HG03095 (cell line): ENCODE results near the gene PRR5.
A peak's percentile ranks its signal among the peaks of the same experiment; 100 is the strongest.

Experiments
- ATAC-seq: cut with Tn5 transposase; IDR thresholded peaks from one replicate; pipeline ENCODE4 v1.9.1; 2021; ENCODE audit warnings: moderate library complexity; ENCODE audit not compliant: unreplicated experiment

PRR5 gene

DNA sequence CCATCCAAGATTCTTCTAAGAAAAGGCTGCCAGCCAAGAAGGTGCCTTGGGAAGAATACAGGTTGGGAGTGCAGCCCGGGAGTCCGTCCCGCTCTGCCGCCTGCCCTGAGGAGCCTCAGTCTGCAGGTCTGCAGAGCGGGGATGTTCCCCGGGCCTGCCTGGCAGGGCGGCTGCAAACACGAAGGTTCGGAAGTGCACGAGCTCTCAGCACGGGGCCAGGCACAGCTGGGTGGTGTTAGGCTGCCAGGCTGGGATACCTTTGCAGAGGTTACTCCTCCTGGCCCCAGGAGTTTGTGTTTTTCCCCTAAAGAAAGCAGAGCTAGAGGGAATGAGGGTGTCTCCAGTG lies 9.4 kb upstream of the PRR5 start:
- ATAC-seq: no peak

DNA sequence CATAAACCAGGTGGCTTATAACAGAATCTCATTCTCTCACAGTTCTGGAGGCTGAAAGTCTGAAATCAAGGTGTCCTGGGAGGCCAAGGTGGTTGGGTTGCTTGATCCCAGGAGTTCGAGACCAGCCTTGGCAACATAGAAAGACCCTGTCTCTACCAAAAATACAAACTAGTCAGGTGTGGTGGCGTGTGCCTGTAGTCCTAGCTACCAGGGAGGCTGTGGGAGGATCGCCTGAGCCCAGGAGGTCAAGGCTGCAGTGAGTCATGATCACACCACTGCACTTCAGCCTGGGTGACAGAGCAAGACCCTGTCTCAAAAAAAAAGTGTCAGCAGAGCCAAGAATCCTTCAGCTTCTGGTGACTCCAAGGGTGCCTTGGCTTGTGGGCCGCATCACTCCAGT lies 8.9 kb upstream of the PRR5 start:
- ATAC-seq: no peak

DNA sequence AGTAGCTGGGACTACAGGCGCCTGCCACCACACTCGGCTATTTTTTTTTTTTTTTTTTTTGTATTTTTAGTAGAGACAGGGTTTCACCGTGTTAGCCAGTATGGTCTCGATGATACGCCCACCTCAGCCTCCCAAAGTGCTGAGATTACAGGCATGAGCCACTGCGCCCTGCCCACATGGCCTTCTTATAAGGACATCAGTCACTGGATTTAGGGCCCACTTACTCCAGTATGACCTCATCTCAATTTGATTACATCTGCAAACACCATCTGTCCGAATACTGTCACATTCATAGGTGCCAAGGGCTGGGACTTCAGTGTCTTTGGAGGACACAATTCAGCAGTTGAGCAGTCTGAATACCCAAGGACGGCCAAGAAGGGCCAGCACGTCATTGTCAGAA lies 8.2 kb upstream of the PRR5 start:
- no peak for ATAC-seq

DNA sequence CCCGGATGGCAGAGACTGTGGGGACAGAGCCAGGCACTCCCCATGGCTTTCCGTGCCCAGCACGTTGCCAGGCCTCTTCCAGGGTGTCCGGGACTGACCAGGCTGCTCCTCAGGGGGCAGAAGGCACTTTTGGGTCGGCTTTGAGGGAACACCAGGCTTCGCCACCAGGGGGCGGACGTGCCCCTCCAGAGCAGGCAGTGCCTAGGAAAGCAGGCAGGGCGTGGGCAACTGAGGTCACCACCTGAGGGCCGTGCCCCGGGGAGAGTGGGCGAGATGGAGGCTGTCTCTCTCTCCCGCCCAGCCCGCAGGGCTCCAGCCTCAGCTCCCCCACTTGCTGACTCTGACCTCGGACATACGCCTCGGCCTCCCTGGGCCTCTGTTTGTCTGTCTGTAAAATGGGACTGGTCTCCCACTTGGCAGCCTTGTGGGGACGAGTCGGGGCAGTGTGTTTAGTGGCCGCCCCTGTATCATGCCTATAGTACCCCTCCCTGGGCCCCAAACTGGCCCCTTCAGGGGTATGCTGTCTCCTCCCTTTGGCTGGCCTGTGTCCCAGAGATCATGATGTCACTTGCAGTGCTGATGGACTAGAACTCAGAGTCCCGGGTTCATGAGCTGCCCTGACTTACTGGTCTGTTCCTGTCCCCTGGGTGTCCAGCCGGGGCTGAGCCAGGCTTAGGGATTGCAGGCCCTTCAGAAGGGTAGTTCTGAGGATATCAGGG lies 4.4 kb upstream of the PRR5 start:
- no peak for ATAC-seq

DNA sequence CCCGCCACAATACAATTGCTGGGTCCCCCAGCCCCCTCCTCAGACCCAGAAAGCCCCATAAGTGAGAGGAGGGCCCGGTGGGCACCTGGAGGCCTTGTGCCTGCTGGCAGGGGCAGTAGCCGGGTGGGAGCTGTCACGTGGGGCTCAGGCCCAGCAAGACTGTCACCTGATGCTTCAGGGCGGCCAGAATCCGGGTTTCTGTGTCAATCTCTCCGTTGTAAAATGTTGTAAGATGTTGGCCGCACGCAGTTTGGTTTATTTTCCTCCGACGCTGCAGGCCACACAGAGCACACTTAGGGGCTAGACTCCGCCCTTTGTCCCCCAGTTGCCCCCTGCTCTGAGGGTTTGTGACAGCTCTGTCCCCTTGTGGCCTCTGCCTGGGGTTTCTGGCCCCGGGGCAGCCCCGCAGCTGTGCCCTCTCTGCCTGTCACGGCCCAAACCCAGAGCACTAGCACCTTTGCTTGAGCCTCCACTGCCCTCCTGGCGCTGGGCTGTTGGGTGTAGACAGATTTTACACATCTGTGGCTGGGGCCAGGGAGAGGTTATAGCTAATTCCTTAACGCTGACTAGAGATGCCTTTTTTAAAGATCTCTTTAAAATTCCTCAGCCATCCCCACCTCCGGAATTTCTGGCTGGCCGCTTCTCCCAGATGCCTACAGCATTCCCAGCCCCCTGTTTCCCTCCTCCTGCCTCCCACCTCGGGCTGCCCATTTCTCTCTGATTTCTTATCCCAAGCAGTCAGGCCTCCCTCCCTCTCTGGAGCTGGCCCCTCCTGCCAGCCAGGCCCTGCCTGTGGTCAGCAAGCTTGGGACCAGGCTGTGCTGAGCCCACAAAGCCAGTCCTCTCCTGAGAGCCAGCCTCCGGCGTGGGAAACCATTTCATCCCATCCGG lies 3.2 kb upstream of the PRR5 start:
- no peak for ATAC-seq

DNA sequence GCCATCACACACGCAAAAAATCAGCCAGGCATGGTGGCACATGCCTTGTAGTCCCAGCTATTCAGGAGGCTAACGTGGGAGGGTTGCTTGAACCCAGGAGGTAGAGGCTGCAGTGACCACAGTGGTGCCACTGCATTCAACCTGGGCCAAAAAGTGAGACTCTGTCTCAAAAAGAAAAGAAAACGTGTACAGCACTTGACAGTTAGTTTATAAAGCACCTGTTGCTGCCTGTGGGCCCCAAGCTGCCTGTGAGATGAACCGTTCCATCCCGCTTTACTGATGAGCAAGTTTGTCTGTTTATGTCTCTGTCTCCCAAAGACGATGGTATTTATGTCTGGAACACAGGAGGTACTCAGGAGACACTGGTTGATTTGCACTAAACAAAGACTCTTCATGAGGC lies 1.5 kb upstream of the PRR5 start:
- ATAC-seq: no peak

DNA sequence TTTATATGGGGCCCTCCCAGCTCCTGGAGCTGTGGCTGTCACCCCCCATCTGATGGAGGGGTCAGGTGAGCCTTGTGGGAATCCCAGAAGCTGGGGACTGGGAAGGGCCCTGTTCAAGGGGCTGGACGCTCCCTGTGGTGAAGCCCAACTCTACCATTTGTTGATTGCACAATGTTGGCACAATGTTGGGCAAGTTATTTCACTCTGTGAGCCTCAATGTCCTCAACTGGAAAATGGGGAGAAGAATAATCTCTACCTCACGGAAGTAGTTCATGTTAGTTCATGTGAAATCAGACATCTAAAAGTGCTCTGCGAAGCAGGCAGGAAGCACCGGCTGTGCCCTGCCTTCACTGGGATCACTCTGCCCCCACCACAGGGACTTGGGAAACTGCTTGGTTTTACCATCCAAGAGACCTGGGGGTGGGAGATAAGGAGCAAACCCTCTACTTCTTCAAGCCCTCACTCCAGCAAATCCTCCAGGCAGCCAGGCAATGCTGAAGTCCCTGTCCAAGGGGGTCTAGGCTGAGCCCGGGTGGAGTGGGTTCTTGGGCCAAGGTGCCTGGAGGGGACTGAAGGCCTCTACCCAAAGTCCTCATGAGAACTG lies 715 bp upstream of the PRR5 start:
- ATAC-seq: no peak

DNA sequence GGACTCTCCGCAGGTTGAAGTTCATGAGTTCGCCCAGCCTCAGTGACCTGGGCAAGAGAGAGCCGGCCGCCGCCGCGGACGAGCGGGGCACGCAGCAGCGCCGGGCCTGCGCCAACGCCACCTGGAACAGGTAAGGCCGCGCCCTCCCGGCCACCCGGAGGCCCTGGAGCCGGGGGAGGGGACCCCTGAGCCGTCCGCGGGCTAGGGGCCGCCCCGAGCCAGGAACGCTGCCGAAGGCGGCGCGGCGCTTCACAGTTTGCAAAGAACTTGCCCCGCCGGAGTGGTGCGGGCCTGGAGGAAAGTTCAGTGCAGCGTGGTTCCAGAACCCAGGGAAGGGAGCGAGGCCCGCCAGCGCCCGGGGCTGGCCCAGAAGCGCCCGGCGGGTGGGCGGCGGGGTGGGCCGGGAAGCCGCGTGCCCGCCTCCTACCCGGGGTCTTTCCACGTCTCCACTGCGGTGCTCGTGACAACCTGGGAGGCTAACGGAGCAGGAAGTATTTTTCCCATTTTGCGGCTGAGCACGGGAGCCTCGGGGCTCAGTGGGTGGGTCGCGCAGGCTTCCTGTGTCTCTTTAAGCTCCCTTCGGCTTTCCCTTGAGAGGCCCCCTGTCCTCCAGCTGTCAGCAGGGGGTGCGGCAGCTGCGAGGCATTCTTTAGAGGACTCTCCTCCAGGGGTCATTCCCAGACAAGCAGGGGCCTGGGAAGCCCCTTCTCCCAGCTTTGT lies 635 bp downstream of the PRR5 start:
- peak; percentile 14 for ATAC-seq

DNA sequence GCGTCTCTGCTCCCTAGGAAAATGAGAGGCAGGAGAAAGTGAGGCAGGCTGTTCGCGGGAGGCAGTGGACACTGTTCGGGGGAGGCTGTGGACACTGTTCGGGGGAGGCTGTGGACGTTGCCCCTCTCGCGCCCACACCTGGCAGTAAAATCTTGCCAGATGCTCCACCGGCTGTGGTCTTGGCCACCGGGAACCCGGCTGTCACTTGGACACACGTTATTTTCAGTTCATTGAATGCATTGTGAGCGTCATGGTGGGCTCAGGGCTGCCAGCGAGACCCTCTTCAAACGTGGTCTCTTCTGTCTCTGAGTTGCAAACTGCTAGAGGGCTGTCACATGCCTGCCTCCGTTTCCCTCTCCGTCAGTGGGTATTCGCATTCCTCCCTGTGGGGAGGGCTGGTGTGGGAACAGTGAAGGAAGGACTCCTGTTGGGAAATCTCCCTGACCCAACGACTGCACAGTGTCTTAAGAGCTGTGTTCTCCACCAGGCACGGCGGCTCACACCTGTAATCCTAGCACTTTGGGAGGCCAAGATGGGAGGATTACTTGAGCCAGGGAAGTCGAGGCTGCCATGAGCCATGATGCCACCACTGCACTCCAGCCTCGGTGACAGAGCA lies 1.4 kb downstream of the PRR5 start:
- no peak for ATAC-seq

DNA sequence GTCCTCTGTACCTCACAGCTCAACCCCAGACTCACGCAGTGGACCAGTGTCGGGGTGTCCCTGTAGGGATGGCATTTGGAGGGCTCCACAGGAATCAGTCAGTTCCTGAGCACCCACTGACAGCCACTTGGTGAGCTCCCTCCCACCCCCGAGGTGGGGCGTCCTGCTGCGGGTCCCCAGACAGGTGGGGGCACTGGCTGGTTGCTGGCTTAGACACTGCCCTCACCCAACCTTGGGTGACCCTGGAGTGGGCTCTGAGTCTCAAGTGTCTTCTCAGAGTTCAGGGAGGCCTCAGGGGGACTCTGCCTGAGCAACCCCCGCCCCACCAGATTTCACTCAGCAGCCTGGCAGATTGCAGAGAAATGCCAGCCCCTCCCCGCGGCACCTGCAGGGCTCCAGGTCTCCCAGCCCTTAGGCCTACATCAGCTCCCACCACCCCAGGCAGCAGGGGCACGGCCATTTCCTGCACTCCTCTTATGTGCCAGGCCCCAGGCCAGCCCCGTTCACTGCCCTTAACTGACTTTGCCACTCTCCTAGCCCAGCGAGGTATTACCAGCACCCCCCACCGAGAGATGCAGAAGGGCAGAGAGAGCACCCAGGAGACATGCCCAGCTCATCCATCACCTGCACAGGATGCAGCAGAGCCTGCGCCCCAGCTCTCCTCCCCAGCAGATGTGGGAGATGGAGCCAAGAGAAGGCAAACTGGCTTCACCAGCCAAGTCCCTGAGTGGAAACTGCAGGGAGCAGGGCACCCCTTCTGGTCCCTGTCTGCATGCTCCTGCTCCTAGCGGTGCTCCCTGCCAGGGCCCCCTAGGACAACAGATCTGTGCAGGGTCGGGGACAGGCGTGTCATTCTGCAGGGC lies 2.4 kb downstream of the PRR5 start:
- ATAC-seq: no peak

DNA sequence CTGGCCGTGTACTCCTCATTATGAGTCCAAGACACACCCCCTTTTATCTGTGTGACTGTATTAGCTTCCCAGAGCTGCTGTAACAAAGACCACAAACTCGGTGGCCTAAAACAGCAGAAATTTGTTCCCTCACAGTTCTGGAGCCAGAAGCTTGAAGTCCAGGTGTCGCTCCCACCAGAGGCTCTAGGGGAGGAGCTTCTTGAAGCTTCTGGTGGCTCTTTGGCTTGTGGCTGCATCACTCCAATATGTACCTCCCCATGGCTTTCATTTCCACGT lies 3.0 kb downstream of the PRR5 start:
- ATAC-seq: no peak

DNA sequence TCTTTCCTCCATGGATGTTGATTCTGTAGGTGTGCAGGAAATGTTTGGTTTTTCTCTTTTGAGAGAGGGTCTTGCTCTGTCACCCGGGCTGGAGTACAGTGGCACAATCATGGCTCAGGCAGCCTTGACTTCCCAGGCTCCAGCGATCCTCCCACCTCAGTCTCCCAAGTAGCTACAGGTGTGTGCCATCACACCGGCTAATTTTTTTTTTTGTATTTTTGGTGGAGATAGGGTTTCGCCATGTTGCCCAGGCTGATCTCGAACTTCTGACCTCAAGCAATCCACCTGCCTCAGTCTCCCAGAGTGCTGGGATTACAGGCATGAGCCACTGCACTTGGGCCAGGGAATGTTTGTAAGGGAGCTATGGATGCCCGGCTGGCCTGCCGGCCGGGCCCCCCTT lies 4.5 kb downstream of the PRR5 start:
- no peak for ATAC-seq

DNA sequence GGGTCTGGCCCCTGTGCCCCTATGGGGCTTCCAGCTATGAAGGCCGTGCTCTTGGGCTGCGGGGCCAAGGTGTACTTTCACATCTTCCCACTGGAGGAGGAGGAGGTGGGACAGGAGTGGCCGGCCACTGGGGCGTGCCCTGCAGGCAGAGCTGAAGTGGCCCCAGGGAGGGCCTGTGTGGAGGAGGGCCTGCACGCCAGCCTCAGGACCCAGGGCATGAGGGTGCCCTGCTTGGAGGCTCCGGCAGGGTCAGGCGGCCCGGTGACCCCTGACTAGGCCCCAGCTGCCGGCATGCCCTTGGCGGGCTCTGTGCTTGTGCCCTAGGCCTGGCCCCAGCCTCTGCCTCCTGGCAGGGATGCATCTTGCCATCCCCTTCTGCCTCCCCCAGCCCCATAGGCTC lies 5.2 kb downstream of the PRR5 start:
- ATAC-seq: no peak

DNA sequence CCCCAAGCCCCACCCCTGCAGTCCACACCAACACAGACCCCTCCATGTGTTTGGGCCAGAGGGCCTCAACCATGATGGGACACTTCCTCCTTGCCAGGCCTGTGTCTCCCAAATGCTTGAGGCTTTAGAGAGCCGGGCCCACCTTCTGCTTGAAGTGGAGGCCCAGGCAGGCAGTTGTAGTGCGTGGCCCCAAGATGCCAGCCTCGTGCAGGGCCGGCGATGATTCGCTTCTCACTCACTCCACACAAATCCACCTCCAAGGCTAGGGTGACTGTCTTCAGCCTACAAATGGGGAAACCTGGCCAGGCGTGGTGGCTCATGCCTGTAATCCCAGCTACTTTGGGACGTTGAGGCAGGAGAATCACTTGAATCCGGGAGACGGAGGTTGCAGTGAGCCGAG lies 5.7 kb downstream of the PRR5 start:
- ATAC-seq: no peak

DNA sequence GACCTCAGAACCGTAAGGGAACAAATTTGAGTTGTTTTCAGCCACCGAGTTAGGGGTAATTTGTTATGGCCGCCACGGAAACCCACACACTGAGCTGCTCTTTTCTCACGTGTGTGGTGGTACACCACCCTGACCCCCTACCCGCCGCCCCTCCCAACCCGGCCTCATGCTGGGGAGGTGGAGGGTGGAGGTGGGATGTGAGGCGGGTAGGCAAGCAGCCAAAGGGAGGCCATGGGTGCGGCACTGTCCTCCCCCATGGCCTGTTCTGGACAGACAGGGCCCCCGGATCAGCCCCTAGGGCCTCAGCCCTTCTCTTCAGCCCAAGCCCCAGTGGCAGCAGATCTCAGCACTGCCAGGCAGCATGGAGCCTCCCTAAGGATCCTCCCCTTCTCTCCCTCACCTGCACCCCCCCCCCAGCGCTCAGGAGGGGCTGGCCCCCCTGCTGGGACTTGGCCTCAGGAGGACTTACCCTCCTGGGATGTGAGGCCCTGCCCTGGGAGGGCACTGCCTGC lies 7.9 kb downstream of the PRR5 start:
- ATAC-seq: no peak

DNA sequence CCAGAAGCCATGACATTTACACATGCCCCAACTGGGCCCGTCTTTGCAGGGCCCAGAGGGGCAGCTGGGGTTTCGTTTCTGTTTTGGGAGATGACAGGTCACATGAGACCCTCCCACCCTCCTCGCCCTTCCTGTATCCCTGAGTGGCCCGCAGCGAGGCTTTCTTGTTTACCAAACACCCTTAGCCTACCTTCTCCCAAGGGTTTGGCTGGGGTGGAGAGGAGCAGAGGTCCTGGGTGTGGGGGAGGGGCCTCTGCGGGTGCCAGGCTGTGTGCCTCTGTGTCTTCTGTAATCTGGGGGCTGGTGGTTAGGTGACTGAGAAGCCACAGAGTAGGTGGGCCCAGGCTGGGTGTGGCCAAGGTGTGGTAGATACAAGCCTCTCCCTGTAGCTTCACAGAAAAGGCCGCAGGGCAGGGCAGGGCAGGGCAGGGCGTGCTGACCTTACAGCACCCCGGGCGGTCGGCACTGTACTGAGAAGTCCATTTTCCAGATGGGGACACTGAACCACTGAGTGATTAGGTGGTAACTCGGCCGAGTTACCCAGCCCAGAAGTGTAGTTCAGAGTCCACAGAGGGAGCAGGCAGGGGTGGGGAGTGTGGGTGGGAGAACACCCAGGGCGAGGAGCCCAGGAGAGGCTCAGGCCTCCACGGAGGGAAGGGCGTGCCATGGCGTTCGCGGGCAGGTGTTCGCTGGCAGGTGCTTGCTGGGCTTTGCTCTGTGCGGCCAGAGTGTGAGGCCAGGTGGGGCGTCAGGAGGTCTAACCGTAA lies 8.7 kb downstream of the PRR5 start:
- no peak for ATAC-seq

DNA sequence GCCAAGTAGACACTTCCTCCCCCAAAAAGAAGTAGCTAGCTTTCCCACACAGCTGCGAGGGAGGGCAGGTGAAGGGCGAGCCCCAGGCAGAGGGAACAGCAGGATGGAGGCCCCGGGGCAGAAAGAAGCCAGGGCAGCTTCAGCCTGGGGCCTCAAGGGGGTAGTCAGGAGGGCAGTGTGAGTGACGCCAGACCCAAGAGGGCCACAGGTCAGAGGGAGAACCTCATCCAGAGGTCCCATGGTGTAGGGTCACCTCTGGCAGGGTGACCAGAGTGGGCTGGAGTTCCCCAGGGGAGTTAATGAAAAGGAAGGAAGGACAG lies 9.2 kb downstream of the PRR5 start:
- no peak for ATAC-seq

DNA sequence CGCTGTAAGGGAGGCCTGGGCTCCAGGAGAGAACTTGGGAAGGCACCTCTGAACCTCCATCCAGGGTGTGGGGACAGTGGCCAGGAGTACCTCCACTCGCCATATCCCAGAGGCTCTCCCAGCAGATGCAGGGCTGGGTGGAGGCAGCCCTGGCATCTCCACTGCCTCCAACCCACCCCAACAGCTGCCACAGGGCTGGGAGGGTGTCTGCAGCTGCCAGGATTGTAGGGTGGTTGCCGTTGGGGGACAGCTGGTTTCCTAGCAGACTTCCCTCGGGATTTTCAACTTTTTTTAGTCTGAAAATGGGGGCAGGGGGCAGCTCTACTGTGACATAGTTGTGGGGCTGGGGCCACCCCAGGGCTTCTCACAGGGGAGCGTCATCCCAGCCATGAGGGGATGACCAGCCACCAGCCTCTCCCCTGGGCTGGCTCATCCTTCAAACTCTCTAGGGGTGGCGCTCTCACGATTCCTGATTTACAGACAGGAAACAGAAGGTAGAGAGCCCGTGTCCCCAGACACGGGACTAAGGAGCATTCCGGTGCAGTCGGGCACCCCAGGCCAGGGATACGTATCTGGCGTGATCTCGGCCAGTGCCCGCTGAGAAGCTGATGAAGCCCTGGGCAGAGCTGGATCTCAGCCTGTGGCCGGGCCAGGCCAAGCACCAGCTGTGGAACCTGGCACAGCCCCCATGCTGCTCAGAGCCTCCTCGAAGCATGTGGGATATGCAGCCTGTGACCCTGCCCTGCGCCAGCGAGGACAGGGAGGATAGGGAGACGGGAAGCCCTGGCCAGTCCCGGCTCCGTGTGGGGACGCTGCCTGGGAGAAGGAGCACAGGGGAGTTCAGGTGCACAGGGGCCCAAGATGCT lies 9.9 kb downstream of the PRR5 start:
- ATAC-seq: no peak

DNA sequence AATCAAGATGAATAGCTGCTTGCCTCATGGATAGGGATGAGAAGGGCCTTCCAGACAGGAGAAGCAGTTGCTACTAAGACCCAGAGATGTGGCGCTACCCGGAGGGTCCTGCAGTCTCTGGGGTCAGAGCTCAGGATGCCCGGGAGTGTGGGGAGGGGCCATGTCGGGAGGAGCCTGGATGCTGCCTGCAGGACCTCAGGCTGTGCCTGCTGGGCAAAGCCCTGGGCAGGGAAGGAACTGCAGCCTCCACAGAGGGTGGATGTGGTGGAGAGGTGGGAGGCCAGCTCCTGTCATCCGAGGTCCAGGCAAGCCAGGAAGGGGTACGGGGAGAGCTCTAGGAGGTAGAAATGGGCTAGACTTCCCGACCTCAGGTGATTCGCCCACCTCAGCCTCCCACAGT lies 11.0 kb downstream of the PRR5 start:
- ATAC-seq: no peak
